Lower leg skin (tissue), 3 donors: ENCODE measurements around the gene ATF7.

ENCODE experiments used
- CTCF ChIP-seq, 3 donors: fragments of 450-650 bp; IDR thresholded peaks; one replicate each; pipeline ENCODE4 v1.5.1; 2016; ENCODE audit warnings: antibody characterized with exemption in 3 of 3, mild to moderate bottlenecking in 3 of 3, moderate library complexity in 2 of 3
- POLR2A ChIP-seq, 2 donors: fragments of 450-650 bp; IDR thresholded peaks; one replicate each; pipeline ENCODE4 v1.6.1; 2016 to 2017; ENCODE audit warnings: antibody characterized with exemption in 2 of 2, mild to moderate bottlenecking in 1 of 2, moderate library complexity in 1 of 2

DNA sequence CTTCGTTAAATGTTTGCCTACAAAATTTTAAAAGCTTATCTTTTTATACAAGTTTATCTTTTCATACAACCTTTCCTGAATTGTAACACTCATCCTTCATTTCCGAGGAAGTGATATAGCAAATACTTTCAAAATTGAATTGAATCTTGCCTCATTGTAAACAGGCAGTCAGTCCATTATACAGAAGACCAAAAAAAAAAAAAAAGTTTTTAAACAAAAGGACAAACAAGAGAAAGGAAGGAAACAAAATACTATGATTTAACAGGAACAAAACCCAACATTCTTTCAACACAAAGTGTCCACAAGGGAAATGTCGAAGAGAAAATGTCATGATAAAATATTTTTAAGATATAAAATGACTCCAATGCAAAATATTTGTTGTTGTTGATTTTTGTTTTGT is 8.5 kb downstream of the ATF7 start:
- TF ChIP-seq CTCF (IDR thresholded peaks at IDR 0.05), result no peak
- no peak for TF ChIP-seq POLR2A (IDR thresholded peaks at IDR 0.05)
